Measurements from ENCODE around the gene TMEM63B. TPM values are rescaled to one million over a fixed set of nuclear protein-coding genes. Genes with fewer than 3 reads are reported as not detected.

TMEM63B gene
- total and polyA plus RNA-seq, 2 of the 8 experiments (the other 6 are each of a cell fraction or from before 2014, with no cell fraction given), result 61.1 to 96.8 TPM

DNA sequence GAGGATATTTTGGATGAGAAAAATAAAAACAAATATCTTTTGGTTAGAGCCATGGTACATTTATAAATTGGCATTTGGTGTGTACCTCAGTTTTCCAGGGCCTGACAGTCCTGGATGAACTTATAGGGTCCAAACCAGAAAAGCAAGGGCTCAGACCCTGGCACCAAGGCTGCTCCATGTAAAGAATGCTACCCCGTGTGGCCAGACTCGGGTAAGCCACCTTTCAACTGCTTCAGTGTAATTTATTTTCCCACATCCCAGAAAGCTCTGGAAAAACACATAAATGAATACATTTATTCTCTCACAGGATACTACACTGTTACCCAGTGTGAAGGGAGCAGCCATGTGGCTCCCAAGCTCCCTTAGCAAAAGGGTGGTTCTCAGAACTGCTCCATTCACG, 13.9 kb upstream of the TMEM63B start:
- H2AK5ac ChIP-seq (ENCODE audit: low read depth, low read length), result no peak overlapping the region
- H4K20me1 ChIP-seq (replicated peaks in 1 of 2; ENCODE audit: control insufficient read depth in 1 of 2, insufficient read depth in 2 of 2, low read length in 2 of 2), result peaks cover 16 to 25% of the 10 kb centered on the region in 2 experiments
- H3K79me2 ChIP-seq (ENCODE audit: control insufficient read depth in 1 of 2, insufficient read depth in 2 of 2, low read length in 2 of 2), result peaks cover 11 to 44% of the 10 kb centered on the region in 2 experiments
- H2BK5ac ChIP-seq (ENCODE audit: low read depth, low read length), result no peak overlapping the region
- 88% methylated on average over 3 of the region's 3 CpGs; no CpG with 5 or more reads in 1 of the 2 experiments for WGBS, 2 experiments (ENCODE audit: extremely low coverage in 1 of 2, insufficient coverage in 1 of 2, insufficient read length in 1 of 2, insufficient replicate concordance in 2 of 2, low coverage in 1 of 2, low lambda C conversion rate in 2 of 2, missing lambda C conversion rate in 1 of 2)
- H2AFZ ChIP-seq (ENCODE audit: low read length), result no peak overlapping the region
- H4K5ac ChIP-seq (ENCODE audit: insufficient read length, low read depth, low read length), result no peak overlapping the region
- no peak overlapping the region for H4K91ac ChIP-seq (replicated peaks; ENCODE audit: insufficient read length, low read length)
- TF ChIP-seq, protein P1, sequence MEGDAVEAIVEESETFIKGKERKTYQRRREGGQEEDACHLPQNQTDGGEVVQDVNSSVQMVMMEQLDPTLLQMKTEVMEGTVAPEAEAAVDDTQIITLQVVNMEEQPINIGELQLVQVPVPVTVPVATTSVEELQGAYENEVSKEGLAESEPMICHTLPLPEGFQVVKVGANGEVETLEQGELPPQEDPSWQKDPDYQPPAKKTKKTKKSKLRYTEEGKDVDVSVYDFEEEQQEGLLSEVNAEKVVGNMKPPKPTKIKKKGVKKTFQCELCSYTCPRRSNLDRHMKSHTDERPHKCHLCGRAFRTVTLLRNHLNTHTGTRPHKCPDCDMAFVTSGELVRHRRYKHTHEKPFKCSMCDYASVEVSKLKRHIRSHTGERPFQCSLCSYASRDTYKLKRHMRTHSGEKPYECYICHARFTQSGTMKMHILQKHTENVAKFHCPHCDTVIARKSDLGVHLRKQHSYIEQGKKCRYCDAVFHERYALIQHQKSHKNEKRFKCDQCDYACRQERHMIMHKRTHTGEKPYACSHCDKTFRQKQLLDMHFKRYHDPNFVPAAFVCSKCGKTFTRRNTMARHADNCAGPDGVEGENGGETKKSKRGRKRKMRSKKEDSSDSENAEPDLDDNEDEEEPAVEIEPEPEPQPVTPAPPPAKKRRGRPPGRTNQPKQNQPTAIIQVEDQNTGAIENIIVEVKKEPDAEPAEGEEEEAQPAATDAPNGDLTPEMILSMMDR (IDR thresholded peaks at IDR 0.05; ENCODE audit: control extremely low read depth in 1 of 3, insufficient read depth in 1 of 3, low read depth in 1 of 3, low read length in 3 of 3), result peak; percentile 34 to 51 (median 39); a peak in 3 of 4 replicates
- no peak for TF ChIP-seq KDM1A (IDR thresholded peaks at IDR 0.05; ENCODE audit: borderline replicate concordance, low read length)
- no peak for TF ChIP-seq SAP30 (IDR thresholded peaks at IDR 0.05; ENCODE audit: insufficient read depth, insufficient replicate concordance, low read length)
- no peak for TF ChIP-seq HDAC6 (IDR thresholded peaks at IDR 0.05; ENCODE audit: low read depth, low read length)
- TF ChIP-seq, protein P2, sequence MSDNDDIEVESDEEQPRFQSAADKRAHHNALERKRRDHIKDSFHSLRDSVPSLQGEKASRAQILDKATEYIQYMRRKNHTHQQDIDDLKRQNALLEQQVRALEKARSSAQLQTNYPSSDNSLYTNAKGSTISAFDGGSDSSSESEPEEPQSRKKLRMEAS (IDR thresholded peaks at IDR 0.05), result no peak
- no peak overlapping the region for H3K14ac ChIP-seq (ENCODE audit: insufficient read length)
- no peak overlapping the region for H2BK12ac ChIP-seq (ENCODE audit: low read depth, low read length)
- no peak overlapping the region for H3K4me3 ChIP-seq (ENCODE audit: extremely low read depth in 1 of 4, insufficient read depth in 2 of 4, low read depth in 3 of 4, low read length in 4 of 4)
- no peak overlapping the region for H2BK15ac ChIP-seq (ENCODE audit: low read length)
- H3K27me3 ChIP-seq (replicated peaks in 1 of 4; ENCODE audit: control insufficient read depth in 3 of 4, extremely low read depth in 1 of 4, insufficient read depth in 3 of 4, low read length in 3 of 4), result no peaks in the 10 kb centered on the region
- H3K4me1 ChIP-seq (replicated peaks in 1 of 4; ENCODE audit: control insufficient read depth in 3 of 4, insufficient read depth in 4 of 4, low read length in 3 of 4), result no peaks in the 10 kb centered on the region
- peaks cover 8 to 58% (median 27%) of the 10 kb centered on the region in 4 experiments for H3K36me3 ChIP-seq (ENCODE audit: control insufficient read depth in 2 of 4, insufficient read depth in 4 of 4, low read length in 3 of 4)
- no peak for DNase-seq (ENCODE audit: low read depth in 1 of 2, low spot score in 2 of 2)
- H3K9me3 ChIP-seq (ENCODE audit: insufficient read depth in 2 of 2, low read depth in 1 of 2, low read length in 1 of 2), result no peaks in the 10 kb centered on the region
- no peak overlapping the region for H3K4ac ChIP-seq (replicated peaks; ENCODE audit: insufficient read length, low read depth, low read length)
- H2BK120ac ChIP-seq (replicated peaks; ENCODE audit: low read depth, low read length), result no peak overlapping the region
- no peak overlapping the region for H3K56ac ChIP-seq (replicated peaks; ENCODE audit: insufficient read length, low read depth, low read length)
- no peak overlapping the region for H2BK20ac ChIP-seq (ENCODE audit: low read length)
- H3K4me2 ChIP-seq (ENCODE audit: insufficient read depth in 1 of 2, low read depth in 2 of 2, low read length in 2 of 2), result no peak overlapping the region
- no peaks in the 10 kb centered on the region; the same call in 1 of the 2 replicates for H3K23me2 ChIP-seq (ENCODE audit: low read depth, low read length)
- no peak overlapping the region for H3K27ac ChIP-seq (ENCODE audit: low read depth, low read length)
- ChIA-PET POLR2A (ENCODE audit: partially characterized antibody) (interaction anchor here (1.4 to 1.7 kb wide), 2 partner anchors 13 to 142 kb away, joined by 3 to 5 read pairs; no protein-coding TSS in a partner anchor), CTCF (ENCODE audit: partially characterized antibody) (interaction anchor here (0.8 to 22.5 kb wide), 6 partner anchors 10 to 111 kb away, joined by 3 to 255 read pairs (median 3); no protein-coding TSS in a partner anchor)
- no peak overlapping the region for H3K18ac ChIP-seq (ENCODE audit: extremely low read depth, low read length)
- H4K8ac ChIP-seq (ENCODE audit: extremely low read depth, insufficient read depth, low read length), result no peak overlapping the region
- FAIRE-seq, result no peak
- H3K23ac ChIP-seq (ENCODE audit: insufficient read length), result no peak overlapping the region
- no peak overlapping the region for H3K9ac ChIP-seq (replicated peaks in 1 of 4; ENCODE audit: extremely low read depth in 1 of 4, low read depth in 3 of 4, low read length in 3 of 4)
- peaks cover 12% of the 10 kb centered on the region for H3K79me1 ChIP-seq (ENCODE audit: low read depth, low read length)

Measured in H1 (cell line).